ENCODE results near the gene PPP2R5B.
A peak's percentile ranks its signal among the peaks of the same experiment; 100 is the strongest.

The PPP2R5B gene

DNA sequence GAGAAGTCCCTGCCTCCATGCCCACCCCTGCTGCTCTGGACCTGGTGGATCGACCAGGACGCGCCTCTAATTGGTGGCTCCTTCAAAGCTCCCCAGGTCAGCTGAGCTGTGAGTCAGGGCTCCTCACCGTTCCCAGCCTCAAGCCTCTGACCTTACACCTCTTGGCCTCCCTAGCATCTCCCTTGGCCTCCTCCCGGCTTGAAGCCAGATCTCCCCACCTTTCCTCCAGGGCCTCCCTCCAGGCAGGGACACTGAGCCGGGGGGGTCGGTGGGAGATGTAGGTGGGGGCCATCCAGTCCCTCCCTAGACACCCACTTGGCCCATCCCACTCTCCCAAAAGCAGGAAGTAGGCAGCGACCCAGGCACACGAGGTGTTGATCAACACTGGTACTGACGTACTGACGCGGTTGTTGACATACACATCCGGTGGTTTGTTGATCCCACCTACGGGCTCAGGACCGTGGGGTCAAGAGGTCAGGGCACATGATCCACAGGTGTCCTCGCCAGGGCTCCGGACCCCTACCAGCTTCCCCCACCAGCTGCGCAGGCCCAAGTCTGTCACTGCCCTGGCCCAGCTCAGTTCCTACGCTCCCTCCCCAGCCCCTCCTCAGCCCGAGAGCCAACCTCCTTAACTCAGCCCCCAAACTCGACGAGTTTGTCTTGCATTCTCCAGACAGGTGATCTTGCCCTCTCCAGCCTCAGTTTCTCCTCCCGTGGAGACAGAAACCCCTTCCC is 8.3 kb upstream of the PPP2R5B start (continued):
- TF ChIP-seq, protein P1, sequence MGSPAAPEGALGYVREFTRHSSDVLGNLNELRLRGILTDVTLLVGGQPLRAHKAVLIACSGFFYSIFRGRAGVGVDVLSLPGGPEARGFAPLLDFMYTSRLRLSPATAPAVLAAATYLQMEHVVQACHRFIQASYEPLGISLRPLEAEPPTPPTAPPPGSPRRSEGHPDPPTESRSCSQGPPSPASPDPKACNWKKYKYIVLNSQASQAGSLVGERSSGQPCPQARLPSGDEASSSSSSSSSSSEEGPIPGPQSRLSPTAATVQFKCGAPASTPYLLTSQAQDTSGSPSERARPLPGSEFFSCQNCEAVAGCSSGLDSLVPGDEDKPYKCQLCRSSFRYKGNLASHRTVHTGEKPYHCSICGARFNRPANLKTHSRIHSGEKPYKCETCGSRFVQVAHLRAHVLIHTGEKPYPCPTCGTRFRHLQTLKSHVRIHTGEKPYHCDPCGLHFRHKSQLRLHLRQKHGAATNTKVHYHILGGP (tag by site-specific recombination; IDR thresholded peaks at IDR 0.05), result no peak
- TF ChIP-seq ZNF394 (tag by site-specific recombination; IDR thresholded peaks at IDR 0.05; ENCODE audit: borderline replicate concordance) (no peak), ZNF596 (tag by site-specific recombination; IDR thresholded peaks at IDR 0.05) (no peak), ZNF433 (tag by site-specific recombination; IDR thresholded peaks at IDR 0.05; ENCODE audit: low read depth) (no peak), ZNF169 (tag by site-specific recombination; IDR thresholded peaks at IDR 0.05) (no peak), ZEB2 (tag by site-specific recombination; IDR thresholded peaks at IDR 0.05) (no peak), ZNF561 (tag by site-specific recombination; IDR thresholded peaks at IDR 0.05; ENCODE audit: borderline replicate concordance) (no peak), ZNF19 (tag by site-specific recombination; IDR thresholded peaks at IDR 0.05; ENCODE audit: low read depth) (no peak), ZFHX2 (tag by site-specific recombination; conservative IDR thresholded peaks at IDR 0.05) (peak; percentile 95), MEIS1 (CRISPR knock-in tag; IDR thresholded peaks at IDR 0.05; ENCODE audit: borderline replicate concordance) (no peak), ZBTB48 (tag by site-specific recombination; IDR thresholded peaks at IDR 0.05) (peak; percentile 50; the same call in 1 of the 2 replicates), BCL11A (tag by site-specific recombination; IDR thresholded peaks at IDR 0.05; ENCODE audit: low read depth) (no peak), ZNF501 (tag by site-specific recombination; IDR thresholded peaks at IDR 0.05) (no peak), ZNF658 (tag by site-specific recombination; IDR thresholded peaks at IDR 0.05) (no peak), ZNF114 (tag by site-specific recombination; IDR thresholded peaks at IDR 0.05) (no peak), ZNF292 (tag by site-specific recombination; IDR thresholded peaks at IDR 0.05; ENCODE audit: borderline replicate concordance, low read depth) (no peak), KLF8 (tag by site-specific recombination; IDR thresholded peaks at IDR 0.05) (no peak), ZNF214 (tag by site-specific recombination; IDR thresholded peaks at IDR 0.05; ENCODE audit: borderline replicate concordance) (no peak), ZNF791 (tag by site-specific recombination; IDR thresholded peaks at IDR 0.05) (no peak), ZNF555 (tag by site-specific recombination; conservative IDR thresholded peaks at IDR 0.05) (no peak), ZNF426 (tag by site-specific recombination; IDR thresholded peaks at IDR 0.05) (no peak), ZNF146 (tag by site-specific recombination; IDR thresholded peaks at IDR 0.05) (no peak), ZNF830 (tag by site-specific recombination; IDR thresholded peaks at IDR 0.05; ENCODE audit: low read depth) (no peak), ZNF157 (tag by site-specific recombination; IDR thresholded peaks at IDR 0.05) (no peak), ZNF202 (tag by site-specific recombination; IDR thresholded peaks at IDR 0.05; ENCODE audit: borderline replicate concordance) (no peak)
- TF ChIP-seq, protein P2, sequence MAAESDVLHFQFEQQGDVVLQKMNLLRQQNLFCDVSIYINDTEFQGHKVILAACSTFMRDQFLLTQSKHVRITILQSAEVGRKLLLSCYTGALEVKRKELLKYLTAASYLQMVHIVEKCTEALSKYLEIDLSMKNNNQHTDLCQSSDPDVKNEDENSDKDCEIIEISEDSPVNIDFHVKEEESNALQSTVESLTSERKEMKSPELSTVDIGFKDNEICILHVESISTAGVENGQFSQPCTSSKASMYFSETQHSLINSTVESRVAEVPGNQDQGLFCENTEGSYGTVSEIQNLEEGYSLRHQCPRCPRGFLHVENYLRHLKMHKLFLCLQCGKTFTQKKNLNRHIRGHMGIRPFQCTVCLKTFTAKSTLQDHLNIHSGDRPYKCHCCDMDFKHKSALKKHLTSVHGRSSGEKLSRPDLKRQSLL (tag by site-specific recombination; IDR thresholded peaks at IDR 0.05), result no peak
- TF ChIP-seq, protein P3, sequence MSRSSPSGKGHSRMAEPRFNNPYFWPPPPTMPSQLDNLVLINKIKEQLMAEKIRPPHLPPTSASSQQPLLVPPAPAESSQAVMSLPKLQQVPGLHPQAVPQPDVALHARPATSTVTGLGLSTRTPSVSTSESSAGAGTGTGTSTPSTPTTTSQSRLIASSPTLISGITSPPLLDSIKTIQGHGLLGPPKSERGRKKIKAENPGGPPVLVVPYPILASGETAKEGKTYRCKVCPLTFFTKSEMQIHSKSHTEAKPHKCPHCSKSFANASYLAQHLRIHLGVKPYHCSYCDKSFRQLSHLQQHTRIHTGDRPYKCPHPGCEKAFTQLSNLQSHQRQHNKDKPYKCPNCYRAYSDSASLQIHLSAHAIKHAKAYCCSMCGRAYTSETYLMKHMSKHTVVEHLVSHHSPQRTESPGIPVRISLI (tag by site-specific recombination; IDR thresholded peaks at IDR 0.05), result no peak
- TF ChIP-seq, protein P4, sequence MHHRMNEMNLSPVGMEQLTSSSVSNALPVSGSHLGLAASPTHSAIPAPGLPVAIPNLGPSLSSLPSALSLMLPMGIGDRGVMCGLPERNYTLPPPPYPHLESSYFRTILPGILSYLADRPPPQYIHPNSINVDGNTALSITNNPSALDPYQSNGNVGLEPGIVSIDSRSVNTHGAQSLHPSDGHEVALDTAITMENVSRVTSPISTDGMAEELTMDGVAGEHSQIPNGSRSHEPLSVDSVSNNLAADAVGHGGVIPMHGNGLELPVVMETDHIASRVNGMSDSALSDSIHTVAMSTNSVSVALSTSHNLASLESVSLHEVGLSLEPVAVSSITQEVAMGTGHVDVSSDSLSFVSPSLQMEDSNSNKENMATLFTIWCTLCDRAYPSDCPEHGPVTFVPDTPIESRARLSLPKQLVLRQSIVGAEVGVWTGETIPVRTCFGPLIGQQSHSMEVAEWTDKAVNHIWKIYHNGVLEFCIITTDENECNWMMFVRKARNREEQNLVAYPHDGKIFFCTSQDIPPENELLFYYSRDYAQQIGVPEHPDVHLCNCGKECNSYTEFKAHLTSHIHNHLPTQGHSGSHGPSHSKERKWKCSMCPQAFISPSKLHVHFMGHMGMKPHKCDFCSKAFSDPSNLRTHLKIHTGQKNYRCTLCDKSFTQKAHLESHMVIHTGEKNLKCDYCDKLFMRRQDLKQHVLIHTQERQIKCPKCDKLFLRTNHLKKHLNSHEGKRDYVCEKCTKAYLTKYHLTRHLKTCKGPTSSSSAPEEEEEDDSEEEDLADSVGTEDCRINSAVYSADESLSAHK (tag by site-specific recombination; IDR thresholded peaks at IDR 0.05), result no peak
- TF ChIP-seq, protein P5, sequence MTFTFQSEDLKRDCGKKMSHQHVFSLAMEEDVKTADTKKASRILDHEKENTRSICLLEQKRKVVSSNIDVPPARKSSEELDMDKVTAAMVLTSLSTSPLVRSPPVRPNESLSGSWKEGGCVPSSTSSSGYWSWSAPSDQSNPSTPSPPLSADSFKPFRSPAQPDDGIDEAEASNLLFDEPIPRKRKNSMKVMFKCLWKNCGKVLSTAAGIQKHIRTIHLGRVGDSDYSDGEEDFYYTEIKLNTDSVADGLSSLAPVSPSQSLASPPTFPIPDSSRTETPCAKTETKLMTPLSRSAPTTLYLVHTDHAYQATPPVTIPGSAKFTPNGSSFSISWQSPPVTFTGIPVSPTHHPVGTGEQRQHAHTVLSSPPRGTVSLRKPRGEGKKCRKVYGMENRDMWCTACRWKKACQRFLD (tag by site-specific recombination; IDR thresholded peaks at IDR 0.05), result no peak
- TF ChIP-seq, protein P6, sequence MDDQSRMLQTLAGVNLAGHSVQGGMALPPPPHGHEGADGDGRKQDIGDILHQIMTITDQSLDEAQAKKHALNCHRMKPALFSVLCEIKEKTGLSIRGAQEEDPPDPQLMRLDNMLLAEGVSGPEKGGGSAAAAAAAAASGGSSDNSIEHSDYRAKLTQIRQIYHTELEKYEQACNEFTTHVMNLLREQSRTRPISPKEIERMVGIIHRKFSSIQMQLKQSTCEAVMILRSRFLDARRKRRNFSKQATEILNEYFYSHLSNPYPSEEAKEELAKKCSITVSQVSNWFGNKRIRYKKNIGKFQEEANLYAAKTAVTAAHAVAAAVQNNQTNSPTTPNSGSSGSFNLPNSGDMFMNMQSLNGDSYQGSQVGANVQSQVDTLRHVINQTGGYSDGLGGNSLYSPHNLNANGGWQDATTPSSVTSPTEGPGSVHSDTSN (CRISPR knock-in tag; IDR thresholded peaks at IDR 0.05), result no peak

Measured in HEK293 (cell line).